ENCODE measurements around the gene NUP153.

DNA sequence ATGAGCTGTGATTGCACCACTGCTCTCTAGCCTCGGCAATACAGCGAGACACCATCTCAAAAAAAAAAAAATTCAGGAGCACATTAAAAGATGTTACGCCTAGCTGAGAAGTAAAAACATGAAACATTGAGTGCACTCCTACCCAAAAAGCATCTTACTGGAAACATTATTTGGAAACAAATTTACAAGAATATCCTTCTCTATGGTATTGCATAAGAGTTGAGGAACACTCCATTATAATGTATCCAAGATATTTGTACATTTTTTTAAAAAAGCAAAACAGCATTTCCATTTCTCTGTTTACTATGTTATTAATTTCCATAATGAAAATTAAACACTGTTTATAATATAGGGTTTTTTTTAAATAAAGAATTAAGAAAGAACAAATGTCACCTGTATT lies 58.0 kb downstream of the NUP153 start:
- TF ChIP-seq MYC (IDR thresholded peaks at IDR 0.05; ENCODE audit: borderline replicate concordance, low read length) (no peak), MAZ (IDR thresholded peaks at IDR 0.05; ENCODE audit: borderline replicate concordance, low read depth, low read length) (no peak), CTCF (IDR thresholded peaks at IDR 0.05) (no peak), RAD21 (conservative IDR thresholded peaks at IDR 0.05 in 1 of 2, IDR thresholded peaks at IDR 0.05 in 1 of 2) (no peak), ESRRA (IDR thresholded peaks at IDR 0.05; ENCODE audit: borderline replicate concordance, low read length) (no peak), POLR2A (IDR thresholded peaks at IDR 0.05; ENCODE audit: low read length) (no peak), RFX5 (IDR thresholded peaks at IDR 0.05) (no peak), POLR2AphosphoS2 (conservative IDR thresholded peaks at IDR 0.05; ENCODE audit: low read length) (no peak), FOSB (CRISPR knock-in tag; IDR thresholded peaks at IDR 0.05) (no peak), EP300 (IDR thresholded peaks at IDR 0.05) (no peak)
